ENCODE measurements around the gene LCN15. TPM values are rescaled to one million over a fixed set of nuclear protein-coding genes. Genes with fewer than 3 reads are reported as not detected.

The LCN15 gene
- total RNA-seq, 2 experiments from 2014 or later: not detected

DNA sequence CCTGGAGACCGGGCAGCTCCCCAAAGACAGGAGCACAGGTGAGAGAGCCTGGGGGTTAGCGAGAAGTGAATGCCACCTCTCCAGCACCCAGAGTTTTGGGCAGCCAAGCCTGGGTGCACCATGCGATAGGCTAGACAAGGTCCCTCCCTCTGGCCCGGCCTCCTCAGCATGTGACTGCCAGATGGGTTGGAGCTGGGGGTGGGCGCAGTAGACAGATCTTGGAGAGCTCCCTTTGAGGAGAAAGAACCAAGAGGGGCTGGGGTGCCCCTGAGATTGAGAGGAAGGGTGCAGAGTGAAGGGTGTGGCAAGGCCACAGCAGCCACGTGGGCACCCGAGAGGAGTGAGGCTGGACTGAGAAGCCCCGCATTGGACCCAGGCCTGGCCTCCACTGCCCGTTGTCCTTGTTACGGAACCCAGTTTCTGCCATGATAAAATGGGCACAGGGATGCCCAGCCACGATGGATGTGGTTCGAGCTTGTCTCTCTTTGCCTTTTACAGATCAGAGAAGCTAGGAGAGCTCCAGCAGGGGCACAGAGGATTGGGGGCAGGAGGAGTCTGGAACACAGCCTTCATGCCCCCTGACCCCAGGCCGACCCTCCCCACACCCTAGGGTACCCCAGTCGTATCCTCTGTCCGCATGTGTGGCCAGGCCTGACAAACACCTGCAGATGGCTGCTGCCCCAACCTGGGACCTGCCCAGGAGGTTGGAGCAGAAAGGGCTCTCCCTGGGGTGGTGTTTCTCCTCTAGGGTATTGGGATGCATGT is 28.2 kb upstream of the LCN15 start:
- no peaks in the 10 kb centered on the region for H3K27me3 Mint-ChIP-seq
- Histone ChIP-seq H3K36me3 (ENCODE audit: insufficient read depth, low read length) (peaks cover 14% of the 10 kb centered on the region), H3K4me1 (ENCODE audit: insufficient read depth, low read length) (peaks cover 32% of the 10 kb centered on the region), H3K27ac (ENCODE audit: low read depth in 1 of 2, low read length in 2 of 2) (peak overlapping the region in 1 of 2 donors; percentile 95), H3K9me3 (ENCODE audit: control insufficient read depth in 1 of 2, insufficient read depth in 1 of 2, low read length in 2 of 2) (no peaks in the 10 kb centered on the region), H3K4me3 (ENCODE audit: low read length) (peak overlapping the region; percentile 77), H3K27me3 (ENCODE audit: control insufficient read depth in 1 of 2, insufficient read depth in 2 of 2, low read length in 2 of 2) (no peaks in the 10 kb centered on the region)
- DNase-seq (peak in 1 of 14 experiments; percentile 41), ATAC-seq (ENCODE audit: poor library complexity) (no peak)
- peaks cover 53% of the 10 kb centered on the region for H3K4me1 Mint-ChIP-seq (ENCODE audit: low read depth)
- no peaks in the 10 kb centered on the region for H3K36me3 Mint-ChIP-seq (ENCODE audit: low read depth)
- H3K4me3 Mint-ChIP-seq: peak overlapping the region; percentile 91
- H3K9me3 Mint-ChIP-seq: no peaks in the 10 kb centered on the region
- CTCF ChIA-PET: interaction anchor here (0.7 to 1.4 kb wide), 2 partner anchors 15 to 50 kb away, joined by 3 to 4 read pairs; partner anchors contain the start of genes AJM1 and RABL6
- POLR2A ChIA-PET: interaction anchor here (0.7 to 4.4 kb wide), 3 partner anchors 15 to 242 kb away, joined by 3 to 30 read pairs (median 3); partner anchors contain the start of genes CLIC3 and RABL6
- TF ChIP-seq, protein P1, sequence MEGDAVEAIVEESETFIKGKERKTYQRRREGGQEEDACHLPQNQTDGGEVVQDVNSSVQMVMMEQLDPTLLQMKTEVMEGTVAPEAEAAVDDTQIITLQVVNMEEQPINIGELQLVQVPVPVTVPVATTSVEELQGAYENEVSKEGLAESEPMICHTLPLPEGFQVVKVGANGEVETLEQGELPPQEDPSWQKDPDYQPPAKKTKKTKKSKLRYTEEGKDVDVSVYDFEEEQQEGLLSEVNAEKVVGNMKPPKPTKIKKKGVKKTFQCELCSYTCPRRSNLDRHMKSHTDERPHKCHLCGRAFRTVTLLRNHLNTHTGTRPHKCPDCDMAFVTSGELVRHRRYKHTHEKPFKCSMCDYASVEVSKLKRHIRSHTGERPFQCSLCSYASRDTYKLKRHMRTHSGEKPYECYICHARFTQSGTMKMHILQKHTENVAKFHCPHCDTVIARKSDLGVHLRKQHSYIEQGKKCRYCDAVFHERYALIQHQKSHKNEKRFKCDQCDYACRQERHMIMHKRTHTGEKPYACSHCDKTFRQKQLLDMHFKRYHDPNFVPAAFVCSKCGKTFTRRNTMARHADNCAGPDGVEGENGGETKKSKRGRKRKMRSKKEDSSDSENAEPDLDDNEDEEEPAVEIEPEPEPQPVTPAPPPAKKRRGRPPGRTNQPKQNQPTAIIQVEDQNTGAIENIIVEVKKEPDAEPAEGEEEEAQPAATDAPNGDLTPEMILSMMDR (IDR thresholded peaks at IDR 0.05): no peak
- intact Hi-C loops (cut with DNase I, micrococcal nuclease): loop anchor here in 1 of 2 experiments (10.0 kb wide), 1 partner anchor 662 kb away; the partner anchor contains the start of gene NSMF
- peak overlapping the region; percentile 99 for H3K27ac Mint-ChIP-seq

DNA sequence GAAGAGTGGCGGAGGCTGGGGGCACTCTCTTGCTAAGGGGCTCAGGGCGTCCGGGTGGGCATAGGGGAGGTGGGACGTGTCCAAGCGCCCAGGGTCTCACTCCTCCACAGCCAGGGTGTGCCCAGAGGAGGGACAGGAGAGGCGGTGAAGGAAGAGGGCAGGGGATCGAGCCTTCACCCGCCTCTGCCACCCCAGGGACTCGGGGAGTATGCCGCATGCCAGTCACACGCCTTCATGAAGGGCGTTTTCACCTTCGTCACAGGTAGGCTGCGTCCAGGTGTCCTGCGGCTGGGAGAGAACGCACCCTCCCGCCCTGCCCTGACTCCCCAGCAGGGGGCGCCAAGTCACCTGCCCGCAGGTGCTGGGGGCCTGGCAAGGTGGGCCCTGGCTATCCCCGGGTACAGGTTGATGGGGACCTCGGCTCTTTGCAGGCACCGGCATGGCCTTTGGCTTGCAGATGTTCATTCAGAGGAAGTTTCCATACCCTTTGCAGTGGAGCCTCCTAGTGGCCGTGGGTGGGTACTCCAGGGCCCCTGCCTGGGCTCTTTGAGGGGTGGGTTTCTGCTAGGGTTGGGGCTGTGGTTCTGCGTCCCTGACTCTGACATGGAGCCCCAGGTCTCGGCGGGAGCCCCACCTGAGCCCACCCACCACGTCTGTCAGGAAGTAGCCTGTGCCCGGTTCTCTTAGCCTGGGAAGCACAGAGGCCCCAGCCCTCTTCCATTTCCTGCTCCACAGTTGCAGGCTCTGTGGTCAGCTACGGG is 27.4 kb upstream of the LCN15 start:
- peak overlapping the region; percentile 95 for H3K27ac ChIP-seq (ENCODE audit: low read depth in 1 of 2, low read length in 2 of 2)
- Mint-ChIP-seq H3K36me3 (ENCODE audit: low read depth) (no peaks in the 10 kb centered on the region), H3K4me3 (peak overlapping the region; percentile 91), H3K27ac (peak overlapping the region; percentile 99), H3K27me3 (no peaks in the 10 kb centered on the region), H3K4me1 (ENCODE audit: low read depth) (peaks cover 47% of the 10 kb centered on the region), H3K9me3 (no peaks in the 10 kb centered on the region)
- peaks cover 33% of the 10 kb centered on the region for H3K4me1 ChIP-seq (ENCODE audit: insufficient read depth, low read length)
- H3K9me3 ChIP-seq (ENCODE audit: control insufficient read depth in 1 of 2, insufficient read depth in 1 of 2, low read length in 2 of 2): no peaks in the 10 kb centered on the region
- peak; percentile 39 to 89 (median 68) for DNase-seq
- no peaks in the 10 kb centered on the region for H3K27me3 ChIP-seq (ENCODE audit: control insufficient read depth in 1 of 2, insufficient read depth in 2 of 2, low read length in 2 of 2)
- ChIA-PET CTCF (interaction anchor here (0.7 to 1.4 kb wide), 3 partner anchors 16 to 243 kb away, joined by 3 to 4 read pairs (median 4); partner anchors contain the start of genes AJM1 and RABL6), POLR2A (interaction anchor here (0.7 to 4.4 kb wide), 6 partner anchors 9 to 286 kb away, joined by 3 to 30 read pairs (median 3); partner anchors contain the start of genes CLIC3, RABL6 and UAP1L1)
- H3K36me3 ChIP-seq (ENCODE audit: insufficient read depth, low read length): peaks cover 14% of the 10 kb centered on the region
- peak; percentile 35 for ATAC-seq (ENCODE audit: poor library complexity)
- TF ChIP-seq, protein P1 (IDR thresholded peaks at IDR 0.05): peak; percentile 99
- peak overlapping the region; percentile 77 for H3K4me3 ChIP-seq (ENCODE audit: low read length)
- intact Hi-C loops (cut with DNase I, micrococcal nuclease): loop anchor here in 1 of 2 experiments (1.0 to 10.0 kb wide), 3 partner anchors 9 to 663 kb away; partner anchors contain the start of genes C8G, FBXW5 and NSMF
